Neural progenitor cell (in vitro differentiated cells): Measurements from ENCODE around the gene GNAT1. TPM values are rescaled to one million over a fixed set of nuclear protein-coding genes. Genes with fewer than 3 reads are reported as not detected.

Experiments
- DNase-seq: peaks from one replicate; pipeline ENCODE4 v3.0.0-alpha.2; 2016; ENCODE audit warnings: low spot score
- H2AFZ ChIP-seq: fragments of 200-600 bp; sonication (generic); replicated peaks from 2 replicates; pipeline ENCODE4 v1.6.1; 2016; ENCODE audit warnings: antibody characterized with exemption
- H3F3A ChIP-seq: fragments of 200-600 bp; sonication (generic); 2 replicates; pipeline ENCODE4 v1.6.1; 2016; ENCODE audit warnings: antibody characterized with exemption, low read depth
- H3K27ac ChIP-seq: fragments of 200-600 bp; sonication (generic); 2 replicates; pipeline ENCODE4 v1.5.1; 2016; ENCODE audit warnings: mild to moderate bottlenecking
- H3K27me3 ChIP-seq: fragments of 200-600 bp; sonication (generic); 2 replicates; pipeline ENCODE4 v1.6.1; 2016; ENCODE audit warnings: mild to moderate bottlenecking, moderate library complexity
- H3K36me3 ChIP-seq: fragments of 200-600 bp; sonication (generic); 2 replicates; pipeline ENCODE4 v1.5.1; 2016
- H3K4me1 ChIP-seq: fragments of 200-600 bp; sonication (generic); 2 replicates; pipeline ENCODE4 v1.6.1; 2016; ENCODE audit warnings: mixed run types
- H3K4me2 ChIP-seq: fragments of 200-600 bp; sonication (generic); 2 replicates; pipeline ENCODE4 v1.6.1; 2016
- H3K4me3 ChIP-seq: fragments of 200-600 bp; sonication (generic); 2 replicates; pipeline ENCODE4 v1.5.1; 2016
- H3K79me2 ChIP-seq: fragments of 200-600 bp; sonication (generic); 2 replicates; pipeline ENCODE4 v1.6.1; 2016; ENCODE audit warnings: low read depth
- H3K9ac ChIP-seq: fragments of 200-600 bp; sonication (generic); 2 replicates; pipeline ENCODE4 v1.6.1; 2016
- H3K9me3 ChIP-seq: fragments of 200-600 bp; sonication (generic); 2 replicates; pipeline ENCODE4 v1.5.1; 2016; ENCODE audit warnings: low read depth
- H4K20me1 ChIP-seq: fragments of 200-600 bp; sonication (generic); 2 replicates; pipeline ENCODE4 v1.6.1; 2016; ENCODE audit warnings: low read depth
- H3K27ac Mint-ChIP-seq: 3 replicates; pipeline ENCODE4 v1.8.0; 2021; ENCODE audit warnings: mixed read lengths
- H3K27me3 Mint-ChIP-seq: 2 replicates; pipeline ENCODE4 v1.8.0; 2022; ENCODE audit warnings: low read depth, mild to moderate bottlenecking, inconsistent platforms, moderate library complexity, mixed read lengths; ENCODE audit not compliant: insufficient read depth
- H3K36me3 Mint-ChIP-seq: 3 replicates; pipeline ENCODE4 v1.8.0; 2021; ENCODE audit warnings: mixed read lengths
- H3K4me1 Mint-ChIP-seq: 3 replicates; pipeline ENCODE4 v1.8.0; 2021; ENCODE audit warnings: mixed read lengths
- H3K4me3 Mint-ChIP-seq: 3 replicates; pipeline ENCODE4 v1.8.0; 2021; ENCODE audit warnings: mild to moderate bottlenecking, moderate library complexity, mixed read lengths
- H3K9me3 Mint-ChIP-seq: 3 replicates; pipeline ENCODE4 v1.8.0; 2020; ENCODE audit warnings: mixed read lengths
- CTCF ChIP-seq: fragments of 200-600 bp; sonication (generic); IDR thresholded peaks from 2 replicates; pipeline ENCODE4 v1.5.1; 2017; ENCODE audit warnings: antibody characterized with exemption, mild to moderate bottlenecking
- EZH2 ChIP-seq: fragments of 200-600 bp; sonication (generic); IDR thresholded peaks from 2 replicates; pipeline ENCODE4 v1.6.1; 2017; ENCODE audit warnings: antibody characterized with exemption, mild to moderate bottlenecking, moderate library complexity
- EZH2phosphoT487 ChIP-seq: fragments of 200-600 bp; sonication (generic); IDR thresholded peaks from 2 replicates; pipeline ENCODE4 v1.6.1; 2017; ENCODE audit warnings: antibody characterized with exemption
- total RNA-seq: library from RNA; depleted of rRNA; stranded (reverse); fragments of >200 nt; gene quantifications from 2 replicates; pipeline ENCODE4 v1.2.3, GENCODE V29; 2015; ENCODE audit warnings: low replicate concordance

GNAT1 gene
- total RNA-seq, 1 donor from 2014 or later = not detected

GRCh38 chr3:50165910-50166538 lies 25.4 kb upstream of the GNAT1 start:
- Histone ChIP-seq H3K4me2 (peak overlapping the region; percentile 55), H4K20me1 (peaks cover 96% of the 10 kb centered on the region), H3K27ac (no peak overlapping the region), H3K9ac (no peak overlapping the region), H3K4me1 (peaks cover 64% of the 10 kb centered on the region), H3K9me3 (no peaks in the 10 kb centered on the region), H3F3A (peaks cover 22% of the 10 kb centered on the region), H3K4me3 (no peak overlapping the region), H2AFZ (no peak overlapping the region), H3K27me3 (no peaks in the 10 kb centered on the region), H3K36me3 (no peaks in the 10 kb centered on the region), H3K79me2 (peaks cover 12% of the 10 kb centered on the region)
- Mint-ChIP-seq H3K9me3 (no peaks in the 10 kb centered on the region), H3K27me3 (peaks cover 12% of the 10 kb centered on the region), H3K4me1 (peaks cover 66% of the 10 kb centered on the region), H3K36me3 (peaks cover 2% of the 10 kb centered on the region), H3K4me3 (peak overlapping the region; percentile 64), H3K27ac (peak overlapping the region; percentile 99)
- DNase-seq = no peak
- TF ChIP-seq EZH2 (no peak), EZH2phosphoT487 (no peak), CTCF (no peak)

- Mint-ChIP-seq H3K27me3 (peaks cover 10% of the 10 kb centered on the region), H3K27ac (peak overlapping the region; percentile 99), H3K9me3 (no peaks in the 10 kb centered on the region), H3K36me3 (peaks cover 2% of the 10 kb centered on the region), H3K4me3 (peak overlapping the region; percentile 64), H3K4me1 (peaks cover 66% of the 10 kb centered on the region)
- Histone ChIP-seq H3F3A (peaks cover 22% of the 10 kb centered on the region), H2AFZ (no peak overlapping the region), H3K27me3 (no peaks in the 10 kb centered on the region), H3K4me1 (peaks cover 64% of the 10 kb centered on the region), H3K9ac (no peak overlapping the region), H4K20me1 (peaks cover 96% of the 10 kb centered on the region), H3K27ac (peak overlapping the region; percentile 58), H3K79me2 (peaks cover 12% of the 10 kb centered on the region), H3K4me2 (peak overlapping the region; percentile 55), H3K9me3 (no peaks in the 10 kb centered on the region), H3K36me3 (no peaks in the 10 kb centered on the region), H3K4me3 (no peak overlapping the region)
- DNase-seq = no peak
- TF ChIP-seq EZH2 (no peak), CTCF (no peak), EZH2phosphoT487 (no peak)
Observed at GRCh38 chr3:50166620-50167019, 24.8 kb upstream of the GNAT1 start.

- peak overlapping the region; percentile 76 for H3K4me3 Mint-ChIP-seq
Observed at GRCh38 chr3:50167069-50167840, 24.2 kb upstream of the GNAT1 start.

More at GRCh38 chr3:50167069-50167840, 24.2 kb upstream of the GNAT1 start:
- Mint-ChIP-seq H3K27me3 (peaks cover 10% of the 10 kb centered on the region), H3K9me3 (no peaks in the 10 kb centered on the region), H3K27ac (peak overlapping the region; percentile 99), H3K36me3 (peaks cover 2% of the 10 kb centered on the region), H3K4me1 (peaks cover 69% of the 10 kb centered on the region)
- Histone ChIP-seq H3K36me3 (no peaks in the 10 kb centered on the region), H3K4me3 (no peak overlapping the region), H3K9ac (no peak overlapping the region), H3K4me1 (peaks cover 64% of the 10 kb centered on the region), H3K27ac (peak overlapping the region; percentile 58), H3K79me2 (peaks cover 12% of the 10 kb centered on the region), H2AFZ (no peak overlapping the region), H3K4me2 (peak overlapping the region; percentile 66), H3F3A (peaks cover 22% of the 10 kb centered on the region), H3K27me3 (no peaks in the 10 kb centered on the region), H3K9me3 (no peaks in the 10 kb centered on the region), H4K20me1 (peaks cover 97% of the 10 kb centered on the region)
- peak; percentile 46 for DNase-seq
- TF ChIP-seq EZH2phosphoT487 (no peak), CTCF (no peak), EZH2 (no peak)
